ENCODE measurements around the gene CDKL2.

- TF ChIP-seq POLR2A (IDR thresholded peaks at IDR 0.05; ENCODE audit: low read depth, low read length) (no peak), CTCF (conservative IDR thresholded peaks at IDR 0.05; ENCODE audit: low read depth, low read length) (no peak), CEBPB (IDR thresholded peaks at IDR 0.05; ENCODE audit: low read depth, low read length) (no peak), BHLHE40 (IDR thresholded peaks at IDR 0.05; ENCODE audit: low read depth, low read length) (no peak), MAFK (IDR thresholded peaks at IDR 0.05; ENCODE audit: low read depth, low read length) (no peak), FOS (IDR thresholded peaks at IDR 0.05; ENCODE audit: low read depth, low read length) (no peak), RFX5 (IDR thresholded peaks at IDR 0.05; ENCODE audit: low read depth, low read length) (no peak), RAD21 (IDR thresholded peaks at IDR 0.05; ENCODE audit: low read length) (no peak), SMC3 (IDR thresholded peaks at IDR 0.05; ENCODE audit: low read depth, low read length) (no peak), ELK1 (IDR thresholded peaks at IDR 0.05; ENCODE audit: borderline replicate concordance, low read depth, low read length) (no peak), MAZ (IDR thresholded peaks at IDR 0.05; ENCODE audit: borderline replicate concordance, low read depth, low read length) (no peak), CHD1 (IDR thresholded peaks at IDR 0.05; ENCODE audit: low read depth, low read length) (no peak), USF2 (IDR thresholded peaks at IDR 0.05; ENCODE audit: low read depth, low read length) (no peak)
Measured at GRCh38 chr4:75545526-75545925, 84.8 kb downstream of the CDKL2 start.

Measured in IMR-90 (cell line).